Fibroblast of lung (primary cell): Measurements from ENCODE around the gene FBXO5.

Experiments
- CTCF ChIP-seq, 2 donors: IDR thresholded peaks in 1 of 2; conservative IDR thresholded peaks in 1 of 2; 1 replicate in 1 of 2; 2 replicates in 1 of 2; pipeline ENCODE4 v1.5.1; 2011 to 2012; ENCODE audit warnings: low read length in 2 of 2, control low read depth in 1 of 2, inconsistent platforms in 1 of 2, low read depth in 1 of 2, mild to moderate bottlenecking in 1 of 2
- EZH2 ChIP-seq: IDR thresholded peaks from 2 replicates; pipeline ENCODE4 v1.5.1; 2012; ENCODE audit warnings: low read length, control low read depth, mild to moderate bottlenecking; ENCODE audit errors: missing control alignments

GRCh38 chr6:152922706-152923105 is 60.1 kb downstream of the FBXO5 start:
- TF ChIP-seq CTCF (conservative IDR thresholded peaks at IDR 0.05 in 1 of 2, IDR thresholded peaks at IDR 0.05 in 1 of 2; ENCODE audit: low read depth in 1 of 2, low read length in 2 of 2) (no peak), EZH2 (no peak)
